HG02759 (cell line): ENCODE results near the gene CD48.
A peak's percentile ranks its signal among the peaks of the same experiment; 100 is the strongest.
"Not testable (repeated sequence)": the region's sequence is repeated elsewhere in the genome, so short reads cannot be mapped to it uniquely, and the experiment has no call there.

Experiments used
- ATAC-seq: cut with Tn5 transposase; IDR thresholded peaks from one replicate; pipeline ENCODE4 v1.9.1; 2021; ENCODE audit warnings: mild to moderate bottlenecking, moderate library complexity; ENCODE audit not compliant: unreplicated experiment

CD48 gene

DNA sequence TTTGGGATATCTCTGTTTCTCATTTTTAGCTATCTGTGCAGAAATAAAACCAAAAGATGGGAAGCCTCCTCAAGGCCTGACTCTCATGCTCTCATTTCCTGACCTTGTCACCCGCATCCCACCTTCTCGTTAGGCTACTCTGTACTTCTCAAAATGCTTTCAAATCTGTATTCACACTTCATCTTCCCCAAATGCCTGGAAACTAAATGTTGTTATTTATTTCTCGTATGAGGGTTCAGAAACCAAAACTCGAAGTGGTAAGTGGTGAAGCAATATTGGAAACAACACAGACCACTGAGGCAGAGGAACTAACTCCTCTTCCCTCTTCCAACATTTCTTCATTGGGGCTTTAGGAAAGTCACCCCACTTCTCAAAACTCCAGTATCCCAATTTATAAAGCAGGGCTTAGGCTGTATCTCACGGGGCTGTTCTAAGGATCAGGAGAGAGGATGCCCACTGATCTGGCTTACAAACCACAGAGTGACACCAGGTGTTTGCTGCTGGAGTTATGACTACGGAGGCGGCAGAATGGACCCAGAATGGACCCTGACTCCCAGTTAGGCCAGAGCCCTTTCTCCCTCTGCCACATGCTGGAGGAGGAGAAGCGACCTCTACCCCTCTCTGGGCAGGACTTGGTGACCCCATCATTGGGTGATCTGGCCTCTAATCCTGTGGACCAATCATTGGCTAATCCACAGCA lies 31.0 kb upstream of the CD48 start:
- no peak for ATAC-seq

DNA sequence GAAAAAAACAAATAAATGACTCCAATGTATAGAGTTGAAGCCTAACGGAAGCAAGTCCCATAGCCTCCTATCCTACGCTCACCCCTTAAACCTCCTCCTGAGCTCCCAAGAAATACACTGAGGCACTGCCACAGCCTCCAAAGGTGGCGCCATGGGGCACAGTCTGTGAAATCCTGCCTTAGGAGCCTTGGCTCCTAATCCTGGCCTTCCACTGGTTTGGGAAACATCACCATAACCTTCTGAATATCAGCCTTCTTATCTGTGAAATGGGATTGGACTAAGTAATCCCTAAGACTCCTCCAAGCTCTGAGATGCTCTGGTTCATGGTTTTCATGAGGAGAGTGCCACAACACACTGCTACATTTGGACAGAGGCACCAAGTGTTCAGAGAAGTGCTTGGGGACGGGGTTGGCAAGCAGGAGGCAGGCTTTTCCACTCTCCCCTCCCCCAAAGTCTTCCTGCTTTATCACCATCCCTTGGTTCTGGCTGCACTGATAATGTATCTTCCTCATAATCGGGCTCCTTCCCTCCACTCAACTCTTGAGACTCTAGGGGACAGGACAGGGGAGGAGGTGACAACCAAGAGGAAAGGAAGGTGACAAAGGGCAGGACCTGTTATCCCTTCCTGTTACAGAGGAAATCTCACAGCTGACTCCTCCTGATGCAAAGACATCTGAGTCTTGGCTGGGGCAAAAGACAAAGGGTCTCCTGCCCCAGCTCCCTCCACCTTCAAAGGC lies 30.2 kb upstream of the CD48 start:
- ATAC-seq: no peak

DNA sequence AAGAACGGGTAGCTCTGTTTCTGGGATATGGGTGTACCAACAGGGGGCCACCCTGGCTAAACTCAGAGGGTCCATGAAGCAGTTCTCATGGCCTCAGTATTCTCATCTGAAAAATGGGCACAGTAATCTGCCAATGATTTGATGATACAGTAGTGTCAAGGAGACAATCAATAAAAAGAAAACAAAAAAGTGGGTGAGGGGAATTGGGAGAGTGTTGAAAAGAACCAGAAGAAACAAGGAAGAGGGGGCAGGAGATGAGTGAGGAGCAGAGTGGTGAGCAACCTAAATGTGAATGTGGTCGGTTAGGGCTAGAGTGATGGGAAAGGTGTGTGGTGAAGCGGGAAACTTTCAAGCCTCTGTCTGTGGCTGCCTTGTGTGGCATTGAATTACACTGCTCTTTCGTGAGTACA lies 29.5 kb upstream of the CD48 start:
- no peak for ATAC-seq

DNA sequence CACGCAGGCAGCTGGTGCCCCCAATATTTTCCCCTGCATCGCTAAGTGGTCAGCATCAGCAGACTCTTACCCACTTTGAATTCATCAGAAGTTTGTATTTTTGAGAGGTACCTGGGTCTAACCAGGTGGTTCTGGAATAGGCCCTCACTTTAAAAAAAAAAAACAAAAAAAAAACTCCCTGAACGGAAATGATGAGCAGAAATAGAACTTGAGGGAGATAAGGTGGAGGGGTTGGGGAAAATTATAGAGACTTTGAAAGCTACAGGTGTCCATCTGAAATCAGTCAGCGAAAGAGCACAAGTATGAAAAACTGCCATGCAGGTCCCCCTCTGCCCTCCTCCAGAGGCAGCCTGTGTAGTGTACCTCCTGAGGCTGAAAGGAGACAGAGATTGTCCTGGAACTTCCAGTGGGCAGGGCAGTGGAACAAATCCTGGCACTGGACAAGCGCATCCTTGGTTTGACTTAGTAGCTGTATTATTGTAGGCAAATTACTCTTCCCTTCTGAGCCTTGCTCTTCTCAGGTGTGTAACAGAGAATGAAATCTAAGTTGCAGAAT lies 28.6 kb upstream of the CD48 start:
- ATAC-seq: no peak

DNA sequence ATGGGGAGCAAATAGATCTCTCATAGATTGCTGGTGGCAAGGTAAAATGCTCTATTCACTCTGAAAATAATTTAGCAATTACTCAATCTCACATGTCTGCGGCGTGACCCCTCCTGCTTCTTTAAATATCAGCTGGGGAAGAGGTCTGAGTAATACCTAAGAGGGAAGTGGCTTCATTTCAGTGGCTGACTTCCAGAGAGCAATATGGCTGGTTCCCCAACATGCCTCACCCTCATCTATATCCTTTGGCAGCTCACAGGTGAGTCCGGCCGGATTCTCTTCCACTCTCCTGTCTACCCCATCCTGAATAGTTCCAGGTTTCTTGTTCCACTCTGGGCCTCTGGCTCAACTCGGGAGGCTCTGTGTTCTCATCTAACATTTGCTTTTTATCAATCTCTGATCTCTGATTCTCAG lies 27.5 kb upstream of the CD48 start, which contains the start of gene SLAMF7:
Gene SLAMF7, plus strand, starts transcription at position 150 of the 414 bp plus-strand sequence. Its CDS starts 55 bp downstream, at position 205.
- ATAC-seq: peak; percentile 71

DNA sequence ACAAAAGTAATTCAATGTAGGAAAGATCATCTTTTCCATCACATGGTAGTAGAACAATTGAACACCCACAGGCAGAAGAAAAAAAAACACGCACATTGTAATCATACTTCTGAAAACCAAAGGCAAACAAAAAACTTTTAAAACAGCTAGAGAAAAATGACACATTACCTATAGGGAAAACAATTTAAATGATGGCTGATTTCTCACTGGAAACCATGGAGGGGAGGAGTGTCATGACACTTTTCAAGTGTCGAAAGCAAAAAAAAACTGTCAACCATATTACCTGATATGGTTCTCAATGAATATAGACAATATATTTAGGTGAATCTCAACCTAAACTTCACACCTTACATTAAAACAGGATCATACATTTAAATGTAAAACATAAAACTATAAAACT lies 26.6 kb upstream of the CD48 start:
- no peak for ATAC-seq

DNA sequence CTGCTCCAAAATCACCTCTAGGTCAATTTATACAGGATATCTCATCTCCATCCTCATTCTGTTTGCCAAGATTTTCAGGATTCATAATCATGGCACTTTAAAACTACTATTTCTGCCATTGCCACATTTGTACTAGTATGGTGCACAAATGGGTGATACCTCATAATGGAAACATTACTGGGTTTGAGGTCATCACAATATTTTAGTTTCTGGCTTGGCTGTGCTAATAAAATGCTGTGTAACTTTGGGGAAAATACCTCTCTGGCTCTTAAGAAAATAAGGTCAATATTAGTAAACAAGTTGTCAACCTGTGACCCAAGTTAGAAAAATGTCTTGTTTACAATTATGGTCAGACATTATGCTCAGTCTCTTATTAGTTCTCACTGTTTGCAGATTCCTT lies 22.7 kb upstream of the CD48 start:
- ATAC-seq: no peak

DNA sequence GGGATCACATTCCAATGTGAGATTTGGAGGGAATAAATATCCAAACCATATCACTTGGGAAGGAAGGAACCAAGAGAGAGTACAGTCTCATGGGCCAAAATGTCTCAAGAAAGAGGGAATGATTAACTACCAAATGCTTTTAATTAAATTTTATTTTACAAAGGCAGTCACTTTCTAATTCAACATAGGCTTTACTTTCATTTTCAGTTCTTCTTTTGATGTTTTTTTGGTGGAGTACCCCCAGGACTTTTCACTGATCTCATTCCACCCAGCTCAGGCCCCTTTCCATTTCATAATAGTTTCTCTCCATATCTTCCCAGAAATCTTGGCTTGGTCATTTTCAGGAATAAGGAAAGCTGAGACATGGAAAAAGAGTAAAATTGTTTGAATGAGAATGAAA lies 22.3 kb upstream of the CD48 start:
- no peak for ATAC-seq

DNA sequence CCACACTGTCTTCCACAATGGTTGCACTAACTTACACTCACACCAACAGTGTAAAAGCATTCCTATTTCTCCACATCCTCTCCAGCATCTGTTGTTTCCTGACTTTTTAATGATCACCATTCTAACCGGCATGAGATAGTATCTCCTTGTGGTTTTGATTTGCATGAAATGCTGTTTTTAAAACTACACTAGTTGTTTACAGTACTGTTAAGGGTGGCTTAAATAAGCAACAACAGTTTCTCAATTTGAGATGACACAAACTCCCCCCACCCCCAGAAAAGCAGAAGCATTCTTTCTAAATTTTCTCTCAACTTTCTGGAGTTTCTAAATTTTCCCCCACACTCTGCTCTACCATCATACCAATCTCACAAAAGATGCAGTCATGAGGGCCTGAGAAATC lies 20.4 kb upstream of the CD48 start:
- ATAC-seq: peak; percentile 62

DNA sequence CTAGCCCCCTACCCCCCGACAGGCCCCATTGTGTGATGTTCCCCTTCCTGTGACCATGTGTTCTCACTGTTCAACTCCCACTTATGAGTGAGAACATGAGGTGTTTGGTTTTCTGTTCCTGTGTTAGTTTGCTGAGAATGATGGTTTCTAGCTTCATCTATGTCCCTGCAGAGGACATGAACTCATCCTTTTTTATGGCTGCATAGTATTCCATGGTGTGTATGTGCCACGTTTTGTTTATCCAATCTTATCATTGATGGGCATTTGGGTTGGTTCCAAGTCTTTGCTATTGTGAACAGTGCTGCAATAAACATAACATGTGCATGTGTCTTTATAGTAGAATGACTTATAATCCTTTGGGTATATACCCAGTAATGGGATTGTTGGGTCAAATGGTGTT lies 19.9 kb upstream of the CD48 start:
- not testable (repeated sequence) for ATAC-seq

DNA sequence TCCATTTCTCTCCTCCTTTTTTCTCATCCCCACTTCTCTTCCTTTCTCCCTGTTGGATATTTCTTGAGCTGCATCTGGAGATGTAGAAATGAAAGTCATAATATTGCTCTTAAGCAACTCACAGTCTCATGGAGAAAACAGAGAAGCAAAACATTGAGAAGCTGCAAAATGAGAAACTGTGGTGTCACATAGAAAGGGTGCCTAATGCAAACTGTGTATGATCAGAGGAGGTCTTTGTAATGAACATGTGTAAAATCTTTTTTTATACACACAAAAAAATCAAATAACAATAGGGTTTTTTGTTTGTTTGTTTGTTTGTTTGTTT lies 15.7 kb upstream of the CD48 start:
- no peak for ATAC-seq

DNA sequence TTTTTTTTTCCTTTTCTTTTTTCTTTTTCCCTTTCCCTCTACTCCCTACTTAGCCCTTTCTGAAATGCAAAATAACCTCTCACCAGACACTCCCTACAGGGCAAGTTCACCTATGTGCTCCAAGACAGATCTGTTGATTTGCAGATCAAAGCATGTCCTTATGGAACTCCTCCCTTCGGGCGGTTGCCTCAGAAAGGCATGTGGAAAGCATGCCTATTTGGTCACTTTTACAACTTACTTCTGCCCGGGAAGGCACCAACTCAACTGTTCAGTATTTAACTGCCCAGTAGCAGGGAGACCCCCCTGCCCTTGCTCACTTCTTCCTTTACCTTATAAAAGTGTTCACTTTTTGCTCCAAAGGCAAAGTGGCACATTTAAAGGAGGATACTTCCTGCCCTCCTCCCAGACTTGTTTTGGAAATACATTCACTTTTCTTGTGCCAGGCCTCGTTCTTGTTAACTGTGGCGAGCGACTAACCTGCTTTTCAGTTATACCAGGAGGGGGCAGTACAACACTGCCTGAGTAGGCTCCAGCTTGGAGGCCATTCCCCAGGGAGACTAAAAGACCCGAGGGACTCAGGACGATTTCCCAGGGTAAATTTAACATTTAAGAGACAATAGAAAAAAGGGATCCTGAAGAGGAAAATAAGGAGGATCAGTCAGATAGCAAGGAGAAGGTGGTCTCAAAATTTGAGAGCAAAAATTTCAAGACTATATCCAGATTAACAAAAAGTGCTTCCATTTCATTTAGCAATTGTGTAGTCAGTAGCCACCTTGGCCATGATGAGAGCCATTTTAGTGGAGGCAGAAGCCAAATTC lies 15.1 kb upstream of the CD48 start:
- peak; percentile 65 for ATAC-seq

DNA sequence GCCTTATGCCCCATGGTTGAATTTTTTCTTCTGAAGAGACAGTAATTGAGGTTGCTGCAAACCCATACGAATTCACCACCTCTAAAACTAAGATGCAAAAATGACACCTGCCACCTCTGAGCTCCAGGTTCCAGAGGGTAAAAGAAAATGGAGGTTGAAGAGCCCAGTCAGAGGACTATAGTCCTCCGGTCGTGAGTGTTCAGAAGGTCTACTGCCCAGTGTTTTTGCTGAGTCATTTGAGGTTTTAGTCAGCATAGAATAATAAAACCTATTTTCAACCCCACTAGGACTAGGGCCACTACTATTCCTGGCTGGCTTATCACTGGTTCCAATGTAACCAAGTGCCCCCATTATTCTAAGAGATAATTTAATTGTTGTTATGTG lies 14.5 kb upstream of the CD48 start:
- ATAC-seq: peak; percentile 27

DNA sequence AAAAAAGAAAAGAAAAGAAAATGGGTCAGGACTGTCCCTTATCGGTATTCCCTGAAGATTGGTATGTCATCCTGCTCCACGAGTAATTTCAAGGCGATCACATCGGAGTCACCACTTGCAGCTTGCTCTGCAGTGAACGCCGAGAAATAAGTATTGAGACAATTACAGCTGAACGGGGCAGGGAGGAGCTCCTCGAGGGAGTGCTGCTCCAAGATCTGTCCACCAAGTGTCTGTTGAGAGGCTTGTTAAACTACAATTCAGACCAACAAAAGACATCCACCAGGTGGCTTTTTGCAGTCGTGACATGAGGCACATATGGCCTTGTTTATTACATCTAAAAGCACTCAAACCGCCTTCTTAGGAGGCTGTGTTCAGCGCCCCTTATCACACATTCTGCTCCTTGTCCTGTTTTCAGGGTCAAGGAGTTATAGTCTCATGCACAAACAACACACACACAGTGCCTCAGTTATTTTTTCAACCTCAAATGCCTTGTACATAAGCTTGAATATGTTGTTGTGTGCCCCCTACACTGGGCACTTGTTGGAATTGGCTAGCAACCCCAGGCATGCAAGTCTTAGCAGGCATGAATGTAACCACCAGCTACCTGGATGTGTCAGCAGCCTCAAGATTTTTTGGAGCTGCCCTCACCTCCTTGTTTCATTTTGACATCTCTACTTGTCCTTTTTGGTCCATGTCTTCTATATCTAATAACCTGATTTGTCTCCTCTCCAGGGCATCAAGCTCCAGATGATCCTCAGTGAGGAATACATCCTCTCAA lies 13.0 kb upstream of the CD48 start:
- no peak for ATAC-seq

DNA sequence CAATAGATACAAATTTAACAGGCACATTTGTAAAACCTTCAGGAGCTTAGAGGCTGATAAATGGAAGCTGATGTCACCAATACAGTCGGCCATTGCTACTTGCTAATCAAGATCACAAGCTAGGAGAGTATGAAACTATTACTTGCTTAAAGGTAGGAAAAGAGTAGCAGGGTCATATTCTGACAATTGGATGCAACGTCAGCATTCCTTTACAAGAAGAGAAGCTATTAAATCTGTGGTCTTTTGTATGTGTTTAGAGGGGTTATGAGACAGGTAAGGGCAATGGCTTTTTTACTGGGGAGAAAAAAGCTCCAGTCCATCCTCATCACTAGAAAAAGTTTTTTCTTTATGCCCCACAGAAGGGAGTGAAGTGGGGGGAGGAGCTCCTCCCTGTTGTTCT lies 11.7 kb upstream of the CD48 start:
- no peak for ATAC-seq

DNA sequence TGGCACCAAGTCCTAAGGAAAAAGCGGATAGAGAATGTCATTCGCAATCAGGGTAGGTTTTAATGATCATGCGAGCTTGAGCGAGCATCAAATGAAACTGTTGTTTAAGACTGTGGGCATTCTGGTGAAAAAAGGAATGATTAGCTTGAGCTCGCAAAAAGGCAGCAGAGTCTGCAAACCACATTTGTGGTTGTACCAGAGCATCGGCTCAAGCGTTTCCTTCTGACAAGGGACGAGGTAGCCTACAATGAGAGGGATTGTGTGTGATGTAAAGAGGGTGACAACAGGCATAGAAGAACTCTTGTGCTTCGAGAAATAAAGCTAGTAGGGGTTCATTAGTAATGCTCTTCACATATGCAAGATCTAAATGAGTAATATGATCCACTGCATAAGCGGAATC lies 11.1 kb upstream of the CD48 start:
- no peak for ATAC-seq

DNA sequence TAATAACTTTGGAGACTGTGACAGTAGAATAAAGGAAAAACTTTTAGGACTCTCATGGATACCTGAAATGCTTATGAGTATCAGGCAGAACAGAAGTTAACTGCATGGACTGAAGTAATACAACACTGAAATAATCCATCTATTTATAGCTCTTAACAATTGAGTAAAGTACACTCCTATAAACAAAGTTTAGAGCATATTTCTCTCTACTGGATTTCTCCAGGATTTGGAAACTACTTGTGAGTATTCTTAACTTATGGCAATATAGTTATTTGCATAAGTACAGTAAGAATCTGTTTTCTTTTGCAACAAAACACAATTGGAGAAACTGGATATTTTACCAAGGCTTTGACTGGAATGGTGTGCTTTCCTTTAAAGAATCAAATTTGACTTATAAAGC lies 9.9 kb upstream of the CD48 start:
- ATAC-seq: no peak

DNA sequence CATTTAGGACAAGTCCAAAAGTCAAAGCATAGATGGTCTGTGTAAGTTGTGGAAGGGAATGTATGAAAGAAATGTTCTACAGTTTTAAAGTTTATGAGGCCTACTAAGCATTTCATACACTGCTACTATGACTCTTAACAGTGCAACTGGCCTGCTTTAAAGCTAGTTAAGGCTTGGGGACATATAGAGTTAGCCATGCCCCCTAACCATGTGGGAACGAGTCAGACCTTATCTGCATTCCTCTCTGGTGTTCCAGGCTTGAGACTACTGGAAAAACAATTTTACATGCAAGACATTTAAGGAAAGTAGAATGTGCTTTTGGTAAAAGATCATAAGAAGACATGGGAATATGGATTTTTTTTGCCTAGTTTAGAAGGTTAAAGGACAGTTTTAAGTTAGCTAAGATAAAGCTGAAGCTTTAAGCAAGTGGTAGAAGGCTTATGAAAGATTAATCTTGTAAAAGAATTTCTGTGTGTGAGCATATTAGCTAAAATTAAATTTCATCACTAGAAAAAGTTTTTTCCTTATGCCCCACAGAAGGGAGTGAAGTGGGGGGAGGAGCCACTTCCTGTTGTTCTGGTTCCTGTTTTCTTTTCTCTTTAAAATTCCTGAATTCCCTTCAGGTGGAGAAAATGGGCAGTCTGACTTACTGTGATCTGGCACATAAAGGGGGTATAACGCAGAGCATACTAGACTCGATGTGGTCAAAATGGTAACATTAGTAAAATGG lies 8.9 kb upstream of the CD48 start:
- no peak for ATAC-seq

DNA sequence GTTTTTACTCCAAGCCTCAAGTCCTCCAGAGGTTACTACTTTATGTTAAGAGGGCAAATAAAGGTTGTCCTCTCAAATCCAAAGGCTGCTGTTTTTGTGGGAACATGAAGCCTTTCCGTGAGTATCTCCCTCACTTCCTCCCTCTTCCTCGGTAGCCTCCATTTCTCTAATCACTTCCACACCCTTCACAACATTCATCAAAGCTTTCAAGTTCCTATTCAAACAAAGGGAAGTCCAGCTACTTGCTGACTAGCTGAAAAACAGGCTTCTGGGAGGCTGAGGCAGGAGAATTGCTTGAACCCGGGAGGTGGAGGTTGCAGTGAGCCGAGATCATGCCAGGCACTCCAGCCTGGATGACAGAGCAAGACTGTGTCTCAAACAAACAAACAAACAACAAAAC lies 6.6 kb upstream of the CD48 start:
- ATAC-seq: no peak

DNA sequence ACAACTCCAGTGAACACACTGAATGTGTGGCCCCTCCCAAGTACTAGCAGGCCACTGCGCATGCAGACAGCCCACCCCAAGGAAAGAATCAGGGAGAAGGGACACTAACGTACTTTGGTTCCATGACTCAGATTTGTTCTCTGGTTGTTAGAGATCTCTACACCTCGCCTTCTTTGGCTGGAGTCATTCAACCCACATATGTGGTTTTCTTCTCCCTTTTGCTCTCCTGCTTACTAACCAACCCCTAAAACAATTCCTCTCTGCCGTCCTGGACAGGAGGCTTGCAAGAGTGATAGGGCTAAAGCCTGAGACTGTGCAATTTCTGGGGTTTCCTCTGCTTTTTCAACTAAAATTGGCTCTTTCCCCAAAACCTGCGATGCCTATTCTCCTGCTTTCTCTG lies 5.7 kb upstream of the CD48 start:
- no peak for ATAC-seq
